HPDE6-E6E7 (cell line): ENCODE results near the gene C5AR1.
"Not testable (repeated sequence)": the region's sequence is repeated elsewhere in the genome, so short reads cannot be mapped to it uniquely, and the experiment has no call there.

Experiments
- DNase-seq: peaks from one replicate; pipeline ENCODE4 v3.0.0; 2011; ENCODE audit warnings: missing footprints; ENCODE audit errors: extremely low spot score

C5AR1 gene

GRCh38 chr19:47284324-47284899, 25.2 kb upstream of the C5AR1 start:
- no peak for DNase-seq

DNA sequence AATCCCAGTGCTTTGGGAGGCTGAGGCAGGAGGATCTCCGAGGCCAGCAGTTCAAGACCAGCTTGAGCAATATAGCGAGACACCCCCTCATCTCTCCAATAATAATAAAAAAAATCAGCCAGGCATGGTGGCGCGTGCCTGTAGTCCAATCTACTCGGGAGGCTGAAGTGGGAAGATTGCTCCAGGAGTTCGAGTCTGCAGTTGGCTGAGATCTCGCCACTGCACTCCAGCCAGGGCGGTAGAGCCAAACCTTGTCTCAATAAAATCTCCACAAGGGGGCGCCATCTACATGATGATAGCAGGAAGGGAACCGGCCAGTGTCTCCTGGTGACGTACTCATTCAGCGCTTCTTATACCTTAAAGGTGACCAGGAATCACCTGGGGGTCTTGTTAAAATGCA, 13.6 kb upstream of the C5AR1 start:
- peak; percentile 63 for DNase-seq

- not testable (repeated sequence) for DNase-seq
Measured at GRCh38 chr19:47300867-47301266, 8.8 kb upstream of the C5AR1 start.

DNA sequence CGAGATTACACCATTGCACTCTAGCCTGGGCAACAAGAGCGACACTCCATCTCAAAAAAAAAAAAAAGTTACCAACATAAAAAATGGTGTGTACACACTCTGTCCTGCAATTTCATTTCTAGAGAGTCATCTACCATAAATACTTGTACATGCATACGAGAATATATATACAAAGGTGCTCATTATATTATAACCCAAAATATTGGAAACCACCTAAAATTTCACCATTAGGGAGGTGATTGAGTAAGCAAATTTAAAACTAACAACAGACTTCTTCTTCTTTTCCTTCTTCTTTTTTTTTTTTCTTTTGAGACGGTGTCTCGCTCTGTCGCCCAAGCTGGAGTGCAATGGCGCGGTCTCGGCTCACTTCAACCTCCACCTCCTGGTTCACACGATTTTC, 7.4 kb upstream of the C5AR1 start:
- no peak for DNase-seq

GRCh38 chr19:47303966-47304365, 5.7 kb upstream of the C5AR1 start:
- DNase-seq, result no peak

- DNase-seq, result peak; percentile 42
Measured at GRCh38 chr19:47305309-47305751, 4.3 kb upstream of the C5AR1 start.

DNA sequence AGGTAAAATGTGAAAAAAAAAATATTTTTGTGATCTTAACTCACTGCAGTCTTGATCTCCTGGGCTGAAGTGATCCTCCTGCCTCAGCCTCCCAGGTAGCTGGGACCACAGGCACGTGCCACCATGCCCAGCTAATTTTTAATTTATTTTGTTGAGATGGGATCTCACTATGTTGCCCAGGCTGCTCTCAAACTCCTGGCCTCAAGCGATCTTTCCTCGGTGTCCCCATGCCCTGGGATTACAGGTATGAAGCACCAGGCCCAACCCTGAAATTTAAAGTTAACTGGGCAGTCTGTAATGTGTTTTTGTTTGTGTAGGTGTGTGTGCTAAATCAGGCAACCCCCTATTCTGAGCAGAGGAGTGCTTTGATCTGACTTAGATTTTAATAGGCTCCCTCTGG, 3.4 kb upstream of the C5AR1 start:
- no peak for DNase-seq

DNA sequence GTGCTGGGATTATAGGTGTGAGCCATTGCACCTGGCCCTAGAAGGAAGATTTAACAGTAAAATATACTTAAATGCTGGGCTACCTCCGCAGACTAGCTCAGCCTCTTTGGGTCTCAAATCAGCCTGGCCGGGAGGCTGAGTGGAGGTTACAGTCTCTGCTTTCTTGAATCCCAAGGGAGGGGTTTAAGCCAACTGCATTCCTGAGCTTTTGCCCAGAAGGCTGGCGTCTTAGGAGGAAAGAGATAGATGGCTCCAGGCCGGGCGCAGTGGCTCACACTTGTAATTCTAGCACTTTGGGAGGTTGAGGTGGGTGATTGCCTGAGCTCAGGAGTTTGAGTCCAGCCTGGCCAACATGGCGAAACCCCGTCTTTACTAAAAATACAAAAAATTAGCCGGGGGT, 623 bp upstream of the C5AR1 start:
- no peak for DNase-seq

GRCh38 chr19:47310323-47310722, 662 bp downstream of the C5AR1 start:
- no peak for DNase-seq

- DNase-seq, result peak; percentile 29
Measured at GRCh38 chr19:47310819-47311218, 1.2 kb downstream of the C5AR1 start.

DNA sequence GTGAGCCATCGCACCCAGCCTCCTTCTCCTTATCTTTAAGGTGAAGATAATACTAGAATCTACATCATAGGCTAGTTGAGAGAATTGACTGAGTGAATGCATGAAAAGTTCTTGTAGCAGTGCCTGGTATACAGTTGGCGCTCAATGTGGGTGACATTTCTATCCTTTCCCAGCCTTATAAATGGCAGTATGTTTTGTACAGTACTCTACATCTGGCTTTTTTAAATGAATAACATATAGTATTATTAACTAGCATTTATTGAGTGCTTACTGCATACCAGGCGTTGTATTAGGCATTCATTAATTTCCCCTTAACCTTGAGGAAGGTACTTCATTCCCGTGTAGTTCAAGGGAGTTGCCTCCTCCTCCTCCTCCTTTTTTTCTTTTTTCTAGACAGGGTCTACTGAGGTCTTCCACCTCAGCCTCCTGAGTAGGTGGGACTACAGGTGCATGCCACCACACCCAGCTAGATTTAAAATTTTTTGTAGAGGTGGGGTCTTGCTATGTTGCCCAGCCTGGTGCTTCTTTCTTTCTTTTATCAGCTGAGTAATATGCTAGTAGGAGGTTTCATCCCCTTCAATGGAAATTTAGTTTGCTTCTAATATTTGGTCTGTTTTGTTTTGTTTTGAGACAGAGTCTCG, 2.8 kb downstream of the C5AR1 start:
- DNase-seq, result no peak

DNA sequence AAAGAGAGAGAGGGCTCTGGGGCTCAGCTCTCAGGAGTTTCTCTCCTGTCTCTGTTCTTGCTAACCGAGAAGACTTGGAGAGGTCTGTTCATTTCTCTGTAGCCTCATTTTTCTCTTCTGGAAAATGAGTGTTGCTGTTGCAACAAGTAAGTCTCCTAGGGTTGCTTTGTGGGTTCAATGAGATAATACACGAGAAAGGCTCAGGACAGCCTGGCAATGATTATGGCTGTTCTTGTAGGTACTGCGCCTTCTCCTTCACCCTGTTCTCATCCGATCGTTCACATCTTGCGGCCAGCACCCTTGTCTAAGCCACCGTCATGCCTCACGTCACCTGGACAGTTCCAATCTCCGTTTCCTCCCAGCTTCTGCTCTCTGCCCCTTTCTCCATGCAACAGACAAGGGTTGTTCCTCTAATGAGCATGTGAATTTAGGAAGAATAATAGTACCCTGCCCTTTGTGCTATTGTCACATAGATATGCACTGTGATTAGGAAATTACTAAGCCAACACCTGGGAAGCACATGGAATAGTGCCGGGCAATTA, 4.2 kb downstream of the C5AR1 start:
- DNase-seq, result no peak

GRCh38 chr19:47315125-47315821, 5.6 kb downstream of the C5AR1 start:
- peak; percentile 98 for DNase-seq

GRCh38 chr19:47316513-47316912, 6.9 kb downstream of the C5AR1 start:
- no peak for DNase-seq

DNA sequence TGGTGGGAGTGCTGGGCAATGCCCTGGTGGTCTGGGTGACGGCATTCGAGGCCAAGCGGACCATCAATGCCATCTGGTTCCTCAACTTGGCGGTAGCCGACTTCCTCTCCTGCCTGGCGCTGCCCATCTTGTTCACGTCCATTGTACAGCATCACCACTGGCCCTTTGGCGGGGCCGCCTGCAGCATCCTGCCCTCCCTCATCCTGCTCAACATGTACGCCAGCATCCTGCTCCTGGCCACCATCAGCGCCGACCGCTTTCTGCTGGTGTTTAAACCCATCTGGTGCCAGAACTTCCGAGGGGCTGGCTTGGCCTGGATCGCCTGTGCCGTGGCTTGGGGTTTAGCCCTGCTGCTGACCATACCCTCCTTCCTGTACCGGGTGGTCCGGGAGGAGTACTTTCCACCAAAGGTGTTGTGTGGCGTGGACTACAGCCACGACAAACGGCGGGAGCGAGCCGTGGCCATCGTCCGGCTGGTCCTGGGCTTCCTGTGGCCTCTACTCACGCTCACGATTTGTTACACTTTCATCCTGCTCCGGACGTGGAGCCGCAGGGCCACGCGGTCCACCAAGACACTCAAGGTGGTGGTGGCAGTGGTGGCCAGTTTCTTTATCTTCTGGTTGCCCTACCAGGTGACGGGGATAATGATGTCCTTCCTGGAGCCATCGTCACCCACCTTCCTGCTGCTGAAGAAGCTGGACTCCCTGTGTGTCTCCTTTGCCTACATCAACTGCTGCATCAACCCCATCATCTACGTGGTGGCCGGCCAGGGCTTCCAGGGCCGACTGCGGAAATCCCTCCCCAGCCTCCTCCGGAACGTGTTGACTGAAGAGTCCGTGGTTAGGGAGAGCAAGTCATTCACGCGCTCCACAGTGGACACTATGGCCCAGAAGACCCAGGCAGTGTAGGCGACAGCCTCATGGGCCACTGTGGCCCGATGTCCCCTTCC, 10.5 kb downstream of the C5AR1 start:
- no peak for DNase-seq

GRCh38 chr19:47321630-47322029, 12.0 kb downstream of the C5AR1 start:
- no peak for DNase-seq

DNA sequence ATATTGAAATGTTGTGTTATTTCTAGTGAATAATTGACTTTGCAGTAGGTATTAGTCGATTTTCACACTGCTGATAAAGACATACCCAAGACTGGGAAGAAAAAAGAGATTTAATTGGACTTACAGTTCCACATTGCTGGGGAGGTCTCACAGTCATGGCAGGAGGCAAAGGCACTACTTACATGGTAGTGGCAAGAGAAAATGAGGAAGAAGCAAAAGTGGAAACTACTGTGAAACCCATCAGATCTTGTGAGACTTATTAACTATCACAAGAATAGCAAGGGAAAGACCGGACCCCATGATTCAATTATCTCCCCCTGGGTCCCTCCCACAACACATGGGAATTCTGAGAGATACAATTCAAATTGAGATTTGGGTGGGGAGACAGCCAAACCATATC, 12.4 kb downstream of the C5AR1 start:
- DNase-seq, result no peak

DNA sequence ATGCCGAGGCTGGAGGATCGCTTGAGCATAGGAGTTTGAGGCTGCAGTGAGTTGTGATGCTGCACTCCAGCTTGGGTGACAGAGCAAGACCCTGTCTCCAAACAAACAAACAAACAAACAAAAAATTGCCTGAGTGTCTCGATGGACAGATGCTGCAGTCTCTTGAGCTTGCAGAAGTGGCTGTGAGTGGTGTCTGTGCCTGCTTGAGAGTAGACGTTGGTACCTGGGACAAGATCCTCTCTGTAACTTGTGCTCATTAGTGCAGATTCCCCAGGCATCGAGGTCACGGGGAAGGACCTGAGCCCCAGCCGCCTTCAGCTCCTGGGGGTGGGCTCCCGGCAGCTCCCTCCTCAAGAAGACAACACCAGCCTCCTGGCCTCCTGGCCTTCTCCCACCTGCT, 13.7 kb downstream of the C5AR1 start:
- DNase-seq, result no peak

GRCh38 chr19:47323872-47324271, 14.2 kb downstream of the C5AR1 start:
- DNase-seq, result no peak

- no peak for DNase-seq
Measured at GRCh38 chr19:47324502-47324901, 14.8 kb downstream of the C5AR1 start.

- no peak for DNase-seq
Measured at GRCh38 chr19:47330466-47330869, 20.8 kb downstream of the C5AR1 start.

- no peak for DNase-seq
Measured at GRCh38 chr19:47331490-47331889, 21.8 kb downstream of the C5AR1 start.
